NCI-H2029 (cell line): ENCODE results near the gene NPR2.

ENCODE experiments used
- DNase-seq: peaks from one replicate; lab custom pipeline; 2025; lab: John Stamatoyannopoulos, UW

Gene NPR2

DNA sequence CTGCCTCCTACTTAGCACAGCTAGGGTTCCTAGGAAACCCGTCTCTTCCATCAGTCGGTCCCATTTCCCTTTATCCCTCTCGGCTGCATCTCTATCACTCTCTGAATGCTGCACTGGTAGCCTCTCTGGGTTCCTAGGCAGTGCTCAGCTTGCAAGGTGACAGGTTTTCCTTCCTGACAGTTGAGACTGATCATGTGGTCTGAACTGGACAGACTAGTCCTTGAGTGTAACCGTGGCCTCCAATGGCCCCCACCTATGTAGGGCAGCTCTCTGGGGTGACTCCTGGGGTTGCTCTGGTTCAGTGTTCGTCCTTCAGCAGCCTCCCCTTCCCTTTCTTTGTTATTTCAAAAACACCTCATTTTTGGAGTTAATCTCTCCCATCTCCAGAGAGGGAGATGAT lies 41.4 kb downstream of the NPR2 start:
- no peak for DNase-seq

GRCh38 chr9:35834260-35835215 lies 43.1 kb downstream of the NPR2 start:
- DNase-seq = no peak

- no peak for DNase-seq
Observed at GRCh38 chr9:35835216-35835632, 43.8 kb downstream of the NPR2 start.

DNA sequence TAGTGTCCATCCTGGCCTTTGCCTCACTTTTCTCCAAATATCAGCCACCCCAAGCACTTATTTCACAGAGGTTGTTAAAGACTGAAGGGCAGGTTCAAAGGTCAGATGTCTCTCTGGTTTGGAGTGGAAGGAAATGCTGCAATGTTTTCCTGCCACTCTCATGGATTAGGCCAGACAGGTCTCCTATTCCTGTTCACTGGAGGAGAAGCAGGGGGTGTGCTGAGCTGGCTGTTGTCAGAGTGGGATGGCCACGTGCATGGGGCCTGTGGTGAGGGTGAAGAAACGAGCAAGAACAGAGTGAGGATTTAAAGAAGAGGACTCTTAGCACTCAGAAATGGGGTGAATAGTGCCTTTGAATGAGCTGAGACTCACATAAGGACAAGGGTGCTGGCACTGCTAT lies 44.4 kb downstream of the NPR2 start:
- no peak for DNase-seq

GRCh38 chr9:35836595-35836994 lies 45.2 kb downstream of the NPR2 start:
- no peak for DNase-seq

DNA sequence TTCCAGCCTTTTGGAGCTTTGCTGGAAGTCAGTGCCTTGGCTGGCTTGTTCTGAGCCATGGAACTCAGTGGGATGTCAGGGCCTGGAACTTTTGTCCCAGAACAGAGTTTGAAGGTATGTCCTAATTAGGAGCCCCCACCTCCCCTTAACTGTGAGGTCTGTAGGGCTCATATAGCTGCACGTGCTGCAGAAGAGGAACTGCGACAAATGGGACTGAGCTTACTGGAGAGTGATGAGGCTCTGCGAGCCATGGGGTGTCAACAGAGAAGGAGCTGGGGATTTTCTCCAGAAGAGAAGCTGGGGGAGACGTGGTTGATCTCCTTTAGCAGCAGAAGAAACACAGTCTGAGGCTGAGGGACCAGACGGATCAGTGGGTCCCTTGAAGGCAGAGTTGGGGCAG lies 48.5 kb downstream of the NPR2 start:
- DNase-seq = no peak

DNA sequence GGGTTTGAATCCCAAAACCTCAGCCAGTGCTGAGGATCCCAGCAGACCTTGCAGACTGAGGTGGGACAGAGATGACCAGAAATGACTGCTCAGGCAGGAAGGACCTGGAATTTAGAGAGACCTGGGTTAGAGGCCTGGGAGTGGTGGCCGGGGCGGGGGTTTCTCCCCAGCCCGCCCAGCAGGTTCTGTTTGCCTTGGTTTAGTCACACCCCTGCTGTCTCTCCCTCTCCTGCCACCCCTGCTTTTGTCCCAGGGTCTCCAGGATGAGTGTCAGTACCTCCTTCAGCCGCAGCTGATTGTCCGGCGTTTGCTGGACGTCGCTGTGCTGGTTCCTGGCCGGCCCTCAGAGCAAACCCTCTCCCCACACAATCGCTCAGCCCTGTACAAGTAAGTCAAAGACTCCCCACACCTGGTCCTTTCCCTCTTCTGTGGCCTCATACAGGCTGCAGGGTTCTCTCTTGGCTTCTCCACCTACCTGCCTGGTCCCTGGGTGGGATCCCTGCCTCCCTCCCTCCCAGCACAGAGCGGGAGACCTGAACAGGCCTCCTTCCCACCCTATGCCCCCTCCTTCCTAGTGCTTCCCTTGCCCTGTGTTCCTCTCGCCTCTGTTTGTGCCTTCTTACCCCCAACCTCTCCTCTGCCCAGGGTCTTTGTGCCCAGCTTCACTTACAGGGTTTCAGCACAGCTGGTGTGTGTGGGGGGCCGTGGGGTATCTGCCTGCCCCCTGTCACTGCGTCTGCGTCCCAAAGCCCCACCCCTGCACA lies 49.7 kb downstream of the NPR2 start:
- no peak for DNase-seq

DNA sequence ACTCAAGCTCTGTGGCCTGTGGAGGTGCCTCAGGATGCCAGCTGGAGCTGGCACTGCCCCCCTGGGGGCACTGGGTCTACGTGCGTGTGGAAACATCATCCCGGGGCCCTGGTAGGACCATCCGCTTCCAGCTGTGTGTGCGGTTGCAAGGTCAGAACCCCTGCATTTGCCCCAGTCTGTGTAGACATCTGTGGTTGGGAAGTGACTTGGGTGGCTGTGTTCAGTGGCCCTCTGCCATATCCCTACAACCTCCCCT lies 50.2 kb downstream of the NPR2 start:
- no peak for DNase-seq

- no peak for DNase-seq
Observed at GRCh38 chr9:35842020-35842745, 50.8 kb downstream of the NPR2 start.

DNA sequence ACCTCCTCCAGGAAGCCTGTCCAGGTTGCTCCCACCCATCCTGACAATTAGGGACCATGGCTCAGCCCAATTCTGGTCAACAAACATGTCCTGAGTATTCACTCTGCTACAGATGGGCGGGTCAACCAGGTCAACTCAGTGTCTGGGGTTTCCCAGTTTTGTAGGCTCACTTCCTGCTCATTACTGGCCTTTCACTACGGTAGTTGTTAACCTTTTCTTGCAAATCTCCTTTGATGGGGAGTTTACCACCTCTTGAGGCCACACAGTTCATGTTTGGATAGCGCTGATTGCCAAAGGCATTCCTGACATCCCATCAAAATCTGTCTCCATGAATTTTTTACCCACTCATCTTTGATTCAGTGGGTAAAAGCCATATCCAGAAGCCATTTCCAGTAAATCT lies 51.4 kb downstream of the NPR2 start:
- DNase-seq = no peak

DNA sequence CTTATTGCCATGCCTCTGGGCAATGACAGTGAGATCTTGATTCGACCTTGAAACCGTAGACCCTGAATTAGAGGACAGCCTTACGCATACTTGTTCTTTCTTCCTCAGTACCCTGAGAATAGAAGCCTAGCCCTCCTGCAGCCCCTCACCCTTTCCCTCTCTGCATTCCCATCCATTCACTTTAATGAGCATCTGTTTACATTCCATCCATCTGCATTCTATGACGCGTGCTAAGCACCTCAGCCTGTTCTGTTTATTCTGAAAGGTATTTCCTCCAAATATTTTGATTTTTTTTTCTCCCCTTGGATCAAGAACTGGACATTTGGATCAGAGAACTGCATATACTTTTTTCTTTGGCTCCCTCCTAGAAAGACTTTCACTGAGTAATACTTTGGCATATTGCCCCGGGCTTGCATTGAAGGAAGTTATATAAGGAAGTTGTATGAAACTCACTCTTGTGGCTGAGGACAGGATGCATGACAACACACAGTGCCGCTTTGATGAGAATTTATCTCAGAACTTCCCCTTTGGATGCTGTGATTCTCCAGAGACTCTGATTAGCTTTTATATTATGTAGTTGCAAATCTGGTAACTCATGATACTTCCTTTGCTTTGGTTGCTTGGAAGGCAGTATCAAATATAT lies 53.4 kb downstream of the NPR2 start:
- no peak for DNase-seq

DNA sequence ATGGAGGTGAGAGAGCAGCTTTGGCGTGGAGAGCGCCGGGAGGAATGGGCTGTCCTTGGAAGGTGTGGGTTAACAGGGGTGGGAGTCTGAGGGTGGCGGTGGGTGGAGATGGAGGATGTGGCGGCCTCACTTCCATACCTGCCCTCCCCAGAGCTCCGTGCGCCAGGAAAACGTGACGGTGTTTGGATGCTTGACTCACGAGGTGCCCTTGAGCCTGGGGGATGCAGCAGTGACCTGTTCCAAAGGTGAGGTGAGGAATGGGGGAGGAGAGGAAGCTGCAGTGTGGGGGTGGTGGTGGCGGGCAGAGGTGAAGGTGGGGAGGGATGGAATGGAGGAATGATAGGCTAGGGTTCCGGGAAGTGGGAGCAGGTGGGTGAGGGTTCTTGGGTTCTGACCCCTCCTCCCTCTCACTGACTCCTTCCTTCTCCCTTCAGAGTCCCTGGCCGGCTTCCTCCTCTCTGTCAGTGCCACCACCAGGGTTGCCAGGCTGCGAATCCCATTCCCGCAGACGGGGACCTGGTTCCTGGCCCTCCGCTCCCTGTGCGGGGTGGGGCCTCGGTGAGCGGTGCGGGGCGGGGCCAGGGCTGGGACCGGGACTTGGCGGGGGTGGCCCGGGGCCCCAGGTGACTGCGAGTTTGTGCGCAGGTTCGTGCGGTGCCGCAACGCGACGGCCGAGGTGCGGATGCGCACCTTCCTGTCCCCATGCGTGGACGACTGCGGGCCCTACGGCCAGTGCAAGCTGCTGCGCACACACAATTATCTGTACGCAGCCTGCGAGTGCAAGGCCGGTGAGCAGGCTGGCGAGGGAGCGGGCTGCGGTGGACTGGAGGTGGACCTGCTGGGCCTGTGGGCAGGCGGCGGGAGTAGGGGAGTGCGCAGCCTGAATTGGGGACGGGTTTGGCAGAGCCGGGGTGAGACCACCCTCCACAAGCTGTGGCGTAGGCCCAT lies 54.7 kb downstream of the NPR2 start:
- DNase-seq = no peak

- DNase-seq = no peak
Observed at GRCh38 chr9:35847792-35848572, 56.6 kb downstream of the NPR2 start.

DNA sequence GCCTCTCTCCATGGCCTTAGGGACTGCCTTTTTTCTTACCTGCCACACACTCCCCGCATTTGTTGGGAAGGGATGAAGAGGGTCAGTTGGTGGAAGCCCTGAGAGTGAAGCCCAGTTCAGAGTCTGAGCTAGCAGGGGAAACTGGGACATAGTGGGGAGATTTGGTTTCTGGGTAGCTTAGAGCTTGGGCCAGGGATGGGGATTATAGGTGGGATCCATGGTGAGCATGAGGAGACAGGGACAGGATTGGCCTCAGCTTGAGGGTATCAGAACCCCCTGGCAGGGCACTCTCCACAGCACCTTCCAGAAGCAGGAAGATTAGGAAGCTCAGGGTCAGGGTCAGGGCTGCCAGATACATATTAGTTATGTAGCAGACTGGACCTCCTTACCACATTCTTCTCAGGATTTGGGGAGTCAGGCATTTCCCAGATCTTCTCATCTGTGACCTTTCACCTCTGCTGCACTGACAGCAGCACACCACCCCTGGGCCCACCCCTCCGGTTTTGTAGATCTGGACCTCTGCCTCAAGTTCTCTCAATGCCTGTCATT lies 61.0 kb downstream of the NPR2 start:
- no peak for DNase-seq

GRCh38 chr9:35852876-35853865 lies 61.8 kb downstream of the NPR2 start:
- DNase-seq = no peak

GRCh38 chr9:35854091-35854762 lies 62.8 kb downstream of the NPR2 start:
- no peak for DNase-seq

- no peak for DNase-seq
Observed at GRCh38 chr9:35856206-35856605, 64.8 kb downstream of the NPR2 start.

- DNase-seq = no peak
Observed at GRCh38 chr9:35856882-35857281, 65.5 kb downstream of the NPR2 start.
